Suppressor macrophage treated with lipopolysaccharide for 4 hours (primary cell): Measurements from ENCODE around the gene IGSF22.
A peak's percentile ranks its signal among the peaks of the same experiment; 100 is the strongest.

Source experiments
- DNase-seq: peaks from one replicate; pipeline ENCODE4 v3.0.0-alpha.2; 2020

IGSF22 gene

DNA sequence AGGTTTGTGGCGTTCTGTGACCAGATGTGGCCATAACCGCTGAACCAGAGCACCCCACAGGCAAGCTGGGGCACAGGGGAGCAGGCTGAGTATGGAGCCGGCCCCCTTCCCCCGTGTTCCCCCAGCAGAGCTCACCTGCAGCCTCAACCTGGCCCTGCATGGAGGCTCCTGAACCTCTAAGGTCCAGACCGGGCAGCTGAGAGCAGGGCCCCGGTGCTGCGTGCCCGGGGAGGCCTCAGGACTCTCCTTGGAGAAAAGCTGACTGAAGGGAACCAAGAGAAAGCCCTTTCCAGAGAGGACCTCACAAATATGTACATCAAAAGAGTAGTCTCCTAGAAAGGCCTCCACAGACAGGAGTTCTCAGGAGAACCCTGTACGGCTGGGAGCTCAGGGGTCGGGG, 17.4 kb upstream of the IGSF22 start:
- no peak for DNase-seq

DNA sequence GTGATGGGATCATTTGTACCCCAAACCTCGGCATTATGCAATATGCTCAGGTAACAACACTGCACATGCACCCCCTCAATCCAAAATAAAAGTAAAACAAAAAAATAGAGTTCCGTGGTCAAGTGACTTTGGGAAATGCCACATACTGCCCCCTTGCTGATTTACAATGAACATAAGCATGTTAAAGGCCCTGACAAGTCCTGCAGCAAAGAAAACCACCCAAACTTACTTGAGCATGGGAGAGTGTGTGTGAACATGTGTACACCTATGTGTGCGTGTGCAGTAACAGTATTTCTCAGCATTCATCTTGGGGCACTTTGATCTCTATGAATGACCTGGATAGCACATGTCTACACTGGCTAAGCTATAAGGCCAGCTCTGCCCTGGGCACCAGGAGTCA, 15.8 kb upstream of the IGSF22 start:
- DNase-seq: no peak

DNA sequence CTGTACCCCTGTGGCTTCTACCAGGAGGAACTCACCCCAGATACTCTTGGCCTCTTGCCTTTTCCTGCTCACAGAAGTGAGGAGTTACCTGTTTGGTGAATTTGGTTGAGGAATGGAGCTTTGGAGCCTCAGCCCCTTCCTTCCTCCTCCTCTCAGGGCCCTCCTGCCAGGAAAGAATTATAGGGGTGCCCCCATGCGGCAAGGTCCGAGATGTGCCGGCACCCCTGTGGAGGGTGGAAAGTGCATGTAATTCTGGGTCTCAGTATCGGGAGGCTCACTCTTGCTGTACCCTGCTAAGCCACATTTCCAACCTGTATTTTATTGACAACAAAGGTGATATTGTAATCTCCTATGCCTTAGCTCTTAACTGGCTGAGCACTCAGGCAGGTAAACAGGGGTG, 13.7 kb upstream of the IGSF22 start:
- DNase-seq: no peak

DNA sequence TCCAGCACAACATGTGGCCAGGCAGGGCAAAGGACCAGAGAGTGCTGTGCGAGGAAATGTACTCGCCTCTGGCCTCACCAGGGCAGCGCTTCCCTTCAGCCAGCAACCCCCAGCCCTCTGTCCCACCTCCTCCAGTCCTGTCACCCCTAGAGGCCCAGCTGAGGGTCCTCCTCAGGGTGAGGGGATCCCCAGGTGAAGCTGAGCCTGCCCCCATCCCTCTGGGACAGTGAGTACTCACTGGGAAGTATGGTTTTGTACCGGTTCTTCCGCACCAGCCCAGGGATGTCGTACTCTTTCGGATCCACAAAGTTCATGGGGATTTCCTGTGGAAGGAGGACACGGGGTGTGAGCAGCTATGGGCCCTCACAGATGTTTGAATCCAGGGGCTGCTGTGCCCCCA, 11.7 kb upstream of the IGSF22 start:
- no peak for DNase-seq

DNA sequence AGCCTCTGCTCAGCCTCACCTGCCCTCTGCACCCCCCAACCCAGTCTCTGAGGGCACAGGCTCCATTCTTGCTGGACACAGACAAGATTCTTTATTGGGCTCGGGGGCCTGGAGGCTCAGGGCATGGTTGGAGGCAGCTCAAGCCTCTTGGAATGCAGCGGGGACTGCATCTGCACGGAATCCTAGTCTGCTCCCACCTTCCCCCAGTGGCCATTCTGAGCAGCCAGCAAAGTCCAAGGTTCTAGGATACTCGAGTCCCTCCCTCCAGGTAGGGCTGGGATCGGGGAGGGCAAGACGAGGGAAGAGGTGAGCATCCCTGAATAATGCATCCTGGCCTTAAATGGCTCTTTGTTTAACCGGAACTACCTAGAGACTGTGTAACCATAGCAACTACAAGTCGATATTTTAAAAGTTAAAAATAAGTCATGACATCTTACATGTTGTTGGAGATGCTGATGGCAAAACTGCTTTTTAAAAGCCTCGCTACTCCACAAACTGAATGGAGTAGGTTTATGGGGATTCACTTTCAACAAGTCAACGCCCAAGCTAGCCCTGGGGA, 10.7 kb upstream of the IGSF22 start:
- no peak for DNase-seq

DNA sequence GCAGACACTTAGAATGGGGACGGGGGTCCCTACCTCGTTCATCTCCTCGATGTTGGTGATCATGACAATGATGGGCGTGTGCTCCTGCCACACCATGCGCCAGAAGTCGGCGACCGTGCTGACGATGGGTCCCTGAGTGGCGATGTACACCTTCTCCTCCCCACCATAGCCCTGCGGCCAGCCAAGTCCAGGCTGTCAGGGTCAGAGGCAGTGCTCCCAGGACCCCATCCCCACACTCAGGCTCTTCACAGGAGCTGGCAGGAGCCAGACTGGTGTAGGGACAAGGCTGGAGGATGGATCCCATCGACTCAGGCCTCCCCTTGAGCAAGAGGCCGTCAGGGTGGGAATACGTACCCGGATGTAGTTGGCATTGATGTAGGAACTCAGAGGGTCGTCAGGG, 7.2 kb upstream of the IGSF22 start:
- no peak for DNase-seq

DNA sequence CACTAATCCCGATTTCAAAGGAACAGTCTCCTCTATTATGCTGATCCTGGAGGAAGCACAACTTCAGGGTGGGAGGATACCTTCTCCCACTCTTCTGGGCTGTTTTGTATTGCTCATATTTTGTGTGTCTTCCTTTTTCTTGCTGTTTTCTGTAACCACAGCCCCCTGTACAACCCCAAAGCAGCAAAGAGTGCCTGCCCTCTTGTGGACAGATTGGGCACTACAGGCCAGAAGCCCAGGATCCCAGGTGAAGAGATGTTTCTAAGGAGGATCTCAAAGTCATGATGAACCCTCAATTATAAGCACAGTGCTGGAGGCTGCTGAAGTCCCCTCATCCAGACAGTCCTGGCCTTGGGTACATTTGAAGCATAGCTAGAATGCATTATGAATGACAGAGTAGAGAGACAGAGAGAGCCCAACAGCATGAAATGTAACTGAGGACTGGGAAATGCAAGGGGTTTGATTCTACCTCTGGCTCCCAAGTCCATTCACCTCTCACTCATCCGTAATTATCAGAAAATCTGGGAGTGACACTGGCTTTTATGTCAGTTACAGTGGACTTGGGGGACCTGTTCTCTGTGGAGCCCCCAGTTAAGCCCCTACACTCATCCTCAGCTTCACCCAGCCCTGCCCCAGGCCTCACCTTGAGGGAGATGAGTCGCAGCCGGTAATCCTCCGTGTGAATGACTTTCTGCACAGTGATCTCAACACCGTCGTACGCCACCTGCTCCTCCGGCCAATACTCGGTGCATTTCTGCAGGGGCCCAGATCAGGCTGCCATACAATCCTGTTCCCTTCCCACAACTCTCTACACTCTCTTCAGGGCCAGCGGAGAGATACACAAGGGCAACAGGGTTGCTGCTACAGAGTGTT, 6.2 kb upstream of the IGSF22 start:
- peak; percentile 55 for DNase-seq

DNA sequence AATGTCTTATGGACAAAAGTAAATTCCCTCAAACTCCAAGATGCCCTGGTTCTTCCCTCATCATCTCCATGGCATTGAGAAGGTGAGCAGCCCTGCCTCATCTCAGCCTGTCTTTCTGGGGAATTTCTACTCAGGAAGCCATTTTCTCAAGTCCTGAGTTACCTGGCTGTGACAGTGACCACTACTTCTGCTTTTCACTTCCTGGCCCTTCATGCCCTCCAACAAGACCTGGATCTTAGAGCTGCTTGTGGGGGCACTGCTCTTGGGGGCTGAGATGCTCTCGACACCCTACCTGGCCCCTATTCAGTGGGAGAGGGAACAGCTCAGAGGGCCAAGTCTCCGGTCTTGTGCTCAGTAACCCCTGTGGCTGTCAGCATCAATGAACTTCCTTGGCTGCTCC, 5.5 kb upstream of the IGSF22 start:
- no peak for DNase-seq

DNA sequence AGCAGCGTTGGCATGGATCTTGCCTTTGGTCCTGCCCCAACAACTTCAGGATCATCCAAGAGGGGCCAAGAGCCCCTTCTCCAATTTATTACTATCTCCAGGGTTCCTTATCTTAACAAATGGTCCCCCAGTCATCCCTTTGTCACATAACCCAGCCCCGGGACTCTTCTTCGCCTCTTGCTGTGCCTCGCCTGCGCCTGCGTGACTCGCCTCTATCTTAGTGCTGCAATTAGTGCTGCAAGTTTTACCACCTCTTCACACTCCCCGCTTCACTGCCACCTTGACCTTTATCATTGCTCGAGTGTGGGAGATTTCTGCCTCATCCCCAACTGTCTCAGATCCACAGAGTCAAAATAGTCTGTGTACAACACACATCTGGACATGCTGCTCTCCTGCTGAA, 4.0 kb upstream of the IGSF22 start:
- DNase-seq: no peak

DNA sequence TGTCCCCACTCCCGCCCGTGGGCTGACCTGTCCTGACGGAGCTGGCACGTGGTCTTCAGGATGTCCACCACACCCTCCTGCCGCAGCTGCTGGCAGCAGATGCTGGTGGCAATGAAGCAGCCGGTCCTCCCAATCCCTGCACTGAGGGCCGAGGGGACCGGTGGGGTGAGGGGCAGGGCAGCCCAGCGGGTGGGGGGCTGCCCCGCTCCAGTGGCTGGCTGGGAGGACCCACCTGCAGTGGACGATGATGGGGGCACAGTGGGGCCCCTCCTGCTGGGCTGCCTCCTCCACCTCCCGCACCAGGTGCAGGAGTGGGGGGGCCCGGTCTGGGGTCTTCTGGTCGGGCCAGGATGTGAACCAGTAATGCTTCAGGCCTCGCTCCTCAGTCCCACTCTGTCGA, 3.4 kb upstream of the IGSF22 start:
- no peak for DNase-seq

DNA sequence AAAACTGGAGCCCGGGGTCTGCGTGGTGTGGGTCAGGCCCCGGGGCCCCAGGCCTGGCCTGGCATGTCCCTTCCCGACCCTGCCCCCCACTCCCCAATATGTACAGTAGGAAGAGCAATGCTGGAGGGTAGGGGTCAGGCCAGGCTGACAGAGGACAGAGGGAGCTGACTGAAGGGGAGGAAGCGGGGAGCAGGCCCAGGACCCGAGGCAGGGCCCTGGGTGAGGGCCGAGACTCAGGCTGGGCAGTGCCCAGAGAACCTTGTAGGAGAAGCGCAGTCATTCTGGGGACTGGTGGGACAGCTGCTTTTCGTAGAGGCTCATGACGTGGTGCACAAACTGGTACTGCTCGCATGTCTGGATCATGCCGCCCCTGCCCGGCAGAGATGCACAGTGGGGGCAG, 2.7 kb upstream of the IGSF22 start:
- no peak for DNase-seq

DNA sequence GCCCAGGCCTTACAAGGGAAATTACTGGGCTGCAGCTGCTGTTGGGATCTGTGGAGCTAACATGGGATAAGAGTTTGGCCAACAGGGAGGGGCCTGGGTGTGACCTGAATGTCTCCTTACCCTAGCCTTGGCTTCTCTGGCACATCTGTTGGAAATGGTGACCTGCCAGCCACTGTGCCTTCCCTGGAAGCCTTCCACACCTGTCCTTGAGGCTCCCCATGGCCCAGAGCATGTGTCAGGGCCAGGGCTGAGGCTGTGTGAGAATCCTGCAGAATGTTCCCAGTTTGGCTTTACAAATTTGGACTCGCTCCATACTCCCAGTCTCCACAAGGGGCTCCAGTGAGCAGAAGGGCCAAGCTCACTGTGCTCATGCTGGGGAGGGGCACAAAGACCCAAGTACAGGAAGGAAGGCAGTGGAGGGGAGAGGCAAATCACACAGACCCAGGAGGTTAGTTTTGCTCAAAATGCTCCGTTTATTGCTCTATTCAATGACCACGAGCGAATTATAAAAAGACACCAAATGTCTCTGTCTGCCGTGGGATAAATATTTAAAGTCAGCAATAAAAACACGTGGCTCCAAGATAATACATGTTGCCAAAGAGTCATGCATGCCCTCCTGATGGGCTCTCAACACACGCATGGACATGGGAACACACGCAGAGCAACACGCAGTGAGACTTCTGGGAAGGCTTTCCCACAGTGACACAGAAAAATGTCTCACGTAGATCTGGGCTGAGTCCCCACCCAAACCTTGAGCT, 1.7 kb upstream of the IGSF22 start:
- DNase-seq: peak; percentile 54

DNA sequence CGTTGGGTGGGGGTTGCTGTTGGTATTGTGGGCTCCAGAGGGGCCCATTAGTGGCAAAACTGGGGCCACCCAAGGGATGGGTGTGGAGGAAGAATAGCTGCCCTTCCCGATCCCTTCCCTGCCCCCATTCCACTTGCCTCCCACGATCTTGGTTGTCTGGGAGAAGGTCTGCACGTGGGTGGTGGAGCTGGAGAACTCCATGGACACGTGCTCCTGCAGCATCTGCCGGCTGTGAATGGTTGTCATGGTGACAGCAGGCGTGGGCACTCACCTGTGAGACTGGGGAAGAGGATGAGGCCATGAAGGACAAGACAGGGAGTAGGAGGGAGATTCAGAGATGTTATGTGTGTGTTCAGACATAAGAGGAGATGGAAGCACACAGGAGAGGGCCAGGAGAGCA, 2.0 kb downstream of the IGSF22 start:
- DNase-seq: no peak

DNA sequence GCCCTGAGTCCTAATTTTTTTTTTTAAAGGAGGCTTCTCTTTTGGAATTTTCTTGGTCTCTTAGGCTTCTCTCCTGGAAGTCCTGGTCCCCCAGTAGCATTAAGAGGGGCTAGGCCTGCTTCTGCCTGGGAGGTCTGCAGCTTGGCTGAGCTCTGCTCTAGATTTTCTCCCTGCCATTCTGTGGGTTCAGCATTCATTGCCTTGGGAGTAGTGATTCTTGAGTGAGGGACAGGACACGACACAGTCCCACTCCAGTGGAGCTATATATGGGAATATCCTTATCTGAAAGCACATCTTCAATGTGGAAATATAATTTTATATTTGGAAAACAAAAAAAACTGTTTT, 3.7 kb downstream of the IGSF22 start:
- no peak for DNase-seq

DNA sequence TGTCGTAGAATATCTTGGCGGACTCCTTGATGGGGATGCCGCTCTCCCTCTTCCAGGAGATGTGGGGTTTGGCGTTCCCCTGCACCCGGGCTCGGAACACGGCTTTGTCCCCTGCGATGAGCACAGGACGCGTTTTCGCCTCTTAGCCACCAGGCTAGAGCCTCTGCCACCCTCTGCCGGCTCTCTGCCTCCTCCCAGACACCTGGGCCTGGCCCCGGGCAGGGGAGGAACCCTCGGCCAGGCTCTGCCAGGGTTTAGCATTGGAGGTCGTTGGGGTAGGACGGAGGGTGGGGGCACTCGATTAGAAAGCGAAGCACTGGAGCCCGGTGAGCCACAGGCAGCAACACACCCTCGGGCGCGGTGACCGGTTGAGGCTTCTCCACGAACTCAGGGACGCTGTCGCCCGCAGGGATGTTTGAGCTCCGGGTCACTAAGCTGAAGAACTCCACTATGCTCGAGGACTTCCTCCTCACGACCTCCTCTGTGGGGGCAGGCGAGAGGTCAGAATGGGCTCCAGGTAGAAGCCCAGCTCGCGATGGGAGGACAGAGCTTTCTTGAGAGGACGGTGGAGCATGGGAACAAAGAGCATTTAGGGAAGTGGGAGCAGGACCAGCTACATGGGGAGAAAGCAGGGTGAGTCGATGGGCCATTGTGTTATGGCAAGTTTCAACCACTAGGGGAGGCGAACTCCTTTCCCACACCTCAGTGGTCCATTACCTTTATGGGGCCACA, 4.3 kb downstream of the IGSF22 start:
- DNase-seq: peak; percentile 67

DNA sequence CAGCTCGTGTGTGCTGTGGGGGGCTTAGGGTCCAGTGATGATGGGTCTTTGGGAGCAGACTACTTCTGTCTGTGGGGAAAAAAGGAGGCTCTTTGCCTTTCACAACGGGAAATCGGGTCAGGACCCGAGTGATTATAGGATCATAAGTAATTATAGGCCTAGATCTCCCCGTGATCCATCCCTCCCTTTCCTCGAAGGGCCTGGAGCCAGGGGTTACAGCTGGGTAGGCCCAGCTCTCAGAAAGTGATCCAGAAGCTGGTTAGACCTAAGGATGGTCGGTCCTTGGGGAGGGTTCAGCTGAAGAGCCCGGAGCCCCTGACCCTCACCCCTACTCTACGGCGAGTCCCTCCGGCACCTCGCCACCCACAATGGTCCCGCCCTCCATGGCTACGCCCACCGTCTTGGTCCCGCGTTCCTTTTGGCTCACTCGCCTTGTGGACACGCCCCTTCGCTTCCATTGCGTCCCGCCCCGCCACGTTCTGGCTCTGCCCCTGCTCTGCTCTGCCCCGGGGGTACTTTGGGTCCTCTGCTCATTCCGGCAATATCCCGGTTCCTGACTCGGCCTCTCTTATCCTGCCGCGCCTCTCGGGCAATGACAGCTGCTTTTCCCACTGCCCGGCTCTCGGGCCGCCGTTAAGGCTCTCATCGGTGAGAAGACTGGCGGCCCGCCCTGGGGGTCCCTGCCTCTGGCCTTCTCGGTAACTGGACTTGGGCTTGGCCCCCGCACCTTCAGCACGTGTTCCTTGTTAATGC, 5.0 kb downstream of the IGSF22 start:
- DNase-seq: peak; percentile 41

DNA sequence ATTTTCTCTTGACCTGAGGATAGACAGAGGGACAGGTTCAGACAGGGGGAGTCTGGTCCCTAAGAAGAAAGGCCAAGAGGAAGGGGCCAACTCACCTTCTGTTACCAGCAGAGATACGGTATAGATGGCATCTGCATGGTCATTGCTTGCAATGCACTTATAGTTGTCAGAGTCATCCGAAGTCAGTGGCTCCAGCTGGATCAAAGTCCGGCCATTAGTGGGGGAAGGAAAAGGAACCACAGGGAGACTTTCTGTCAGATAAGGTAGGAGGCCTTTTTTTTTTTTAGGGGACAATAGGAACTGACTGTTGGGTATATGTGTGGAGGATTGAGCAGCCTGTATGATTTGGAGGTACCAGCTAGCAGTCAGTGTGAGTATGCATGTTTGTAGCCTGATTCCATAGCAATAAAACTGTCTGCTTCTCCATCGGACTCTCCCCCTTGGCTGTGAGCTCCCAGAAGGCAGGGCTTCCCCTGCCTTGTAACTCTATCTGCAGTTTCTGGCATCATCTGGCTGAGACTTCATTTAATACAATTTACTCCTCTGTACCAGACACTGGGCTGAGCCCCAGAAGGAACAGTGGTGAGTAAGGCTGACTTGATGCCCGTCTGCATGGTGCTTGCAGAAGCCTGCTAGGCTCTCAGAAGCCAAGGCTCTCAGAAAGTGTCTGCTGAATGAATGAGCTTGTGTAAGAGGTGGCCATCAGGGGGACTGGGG, 5.7 kb downstream of the IGSF22 start:
- no peak for DNase-seq

DNA sequence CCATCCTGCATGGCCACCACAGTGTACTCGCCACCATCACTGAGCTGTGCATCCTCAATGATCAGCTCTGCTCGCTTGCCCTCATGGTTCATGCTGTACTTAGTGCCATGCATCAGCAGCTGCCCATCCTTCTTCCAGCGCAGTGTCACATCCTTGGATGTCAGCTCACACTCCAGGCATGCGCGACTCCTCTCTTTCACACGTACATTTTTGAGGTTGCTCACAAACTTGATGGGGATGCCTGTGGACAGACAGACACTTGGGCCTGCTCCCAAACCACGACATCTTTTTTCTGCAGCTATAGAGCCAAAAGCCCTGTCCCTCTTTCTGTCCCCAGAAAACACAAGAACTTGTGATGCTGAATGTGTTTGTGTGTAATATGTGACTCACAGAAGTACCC, 10.5 kb downstream of the IGSF22 start:
- DNase-seq: no peak

DNA sequence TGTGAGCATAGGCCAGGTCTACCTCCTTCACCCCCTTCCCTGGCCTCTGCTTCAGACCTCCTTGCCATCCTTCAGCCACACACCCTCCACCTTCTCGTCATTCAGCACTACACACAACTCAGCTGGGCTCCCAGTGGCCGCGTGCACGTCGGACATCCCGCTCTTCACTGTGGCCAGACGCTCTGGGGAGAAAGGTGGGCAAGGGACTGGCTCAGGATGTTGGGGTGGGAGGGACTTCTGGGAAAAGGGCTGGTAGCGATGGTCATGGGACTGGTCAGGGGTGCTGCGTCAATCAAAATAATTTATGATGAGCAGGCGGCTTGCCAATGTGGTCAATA, 11.6 kb downstream of the IGSF22 start:
- no peak for DNase-seq

DNA sequence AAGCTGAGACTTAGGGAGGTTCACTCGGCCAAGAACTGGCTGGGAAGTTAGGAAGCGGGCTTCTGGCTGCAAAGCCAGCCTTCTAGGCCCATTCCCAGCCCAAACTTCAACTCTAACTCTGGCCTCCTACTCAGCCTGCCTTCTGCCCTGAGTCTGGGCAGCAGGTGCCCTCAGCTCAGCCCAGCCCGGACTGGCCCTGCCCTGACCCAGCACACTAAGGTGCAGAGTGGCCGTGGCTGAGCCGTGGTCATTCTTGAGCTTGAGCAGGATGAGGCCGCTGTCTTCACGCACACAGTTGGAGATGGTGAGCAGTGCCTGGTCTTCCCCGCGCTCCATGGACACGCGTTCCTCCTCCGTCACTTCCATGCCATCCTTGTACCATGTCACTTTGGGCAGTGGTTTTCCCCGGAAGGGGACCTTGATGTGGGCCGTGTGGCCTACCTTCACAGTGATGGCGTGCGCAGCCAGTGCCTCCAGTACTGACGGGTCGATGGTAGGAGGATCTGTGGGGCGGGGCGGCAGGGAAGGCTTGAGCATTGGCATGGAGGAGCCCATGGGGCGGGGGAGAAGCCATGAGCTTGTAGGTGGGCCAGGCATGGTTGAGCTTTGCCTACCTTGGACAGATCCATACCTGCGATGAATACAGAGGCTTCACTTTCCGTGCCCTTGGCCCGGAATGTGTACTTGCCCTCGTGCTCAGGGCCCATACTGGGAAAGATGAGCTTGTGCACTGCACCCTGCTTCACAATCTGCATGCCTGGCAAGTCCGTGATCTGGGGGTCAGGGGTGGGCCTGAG, 12.1 kb downstream of the IGSF22 start:
- DNase-seq: no peak

DNA sequence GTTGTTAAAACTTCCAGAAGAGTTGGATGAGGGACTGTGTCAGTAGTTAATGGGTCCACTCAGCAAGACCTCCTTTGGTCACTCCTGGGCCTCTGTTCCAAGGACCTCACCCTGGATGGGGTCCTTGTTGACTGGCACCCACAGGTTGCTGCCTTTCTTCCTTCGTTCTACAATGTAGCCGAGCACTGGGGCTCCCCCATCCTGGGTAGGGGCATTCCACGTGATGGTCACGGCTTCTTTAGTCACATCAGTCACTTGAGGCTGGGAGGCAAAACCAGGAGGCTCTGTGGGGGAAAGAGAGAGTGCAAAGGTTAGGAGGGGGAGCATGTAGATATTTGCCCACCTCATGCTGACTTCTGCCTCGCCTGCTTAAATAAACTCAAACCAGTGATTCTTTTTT, 15.4 kb downstream of the IGSF22 start:
- no peak for DNase-seq
